Neural progenitor cell (in vitro differentiated cells): ENCODE results near the gene CCDC78.

Source experiments
- EZH2 ChIP-seq: fragments of 200-600 bp; sonication (generic); IDR thresholded peaks from 2 replicates; pipeline ENCODE4 v1.6.1; 2017; ENCODE audit warnings: antibody characterized with exemption, mild to moderate bottlenecking, moderate library complexity
- EZH2phosphoT487 ChIP-seq: fragments of 200-600 bp; sonication (generic); IDR thresholded peaks from 2 replicates; pipeline ENCODE4 v1.6.1; 2017; ENCODE audit warnings: antibody characterized with exemption
- TF ChIP-seq, protein P1 (sequence below): fragments of 200-600 bp; sonication (generic); IDR thresholded peaks from 2 replicates; pipeline ENCODE4 v1.5.1; 2017; ENCODE audit warnings: antibody characterized with exemption, mild to moderate bottlenecking

DNA sequence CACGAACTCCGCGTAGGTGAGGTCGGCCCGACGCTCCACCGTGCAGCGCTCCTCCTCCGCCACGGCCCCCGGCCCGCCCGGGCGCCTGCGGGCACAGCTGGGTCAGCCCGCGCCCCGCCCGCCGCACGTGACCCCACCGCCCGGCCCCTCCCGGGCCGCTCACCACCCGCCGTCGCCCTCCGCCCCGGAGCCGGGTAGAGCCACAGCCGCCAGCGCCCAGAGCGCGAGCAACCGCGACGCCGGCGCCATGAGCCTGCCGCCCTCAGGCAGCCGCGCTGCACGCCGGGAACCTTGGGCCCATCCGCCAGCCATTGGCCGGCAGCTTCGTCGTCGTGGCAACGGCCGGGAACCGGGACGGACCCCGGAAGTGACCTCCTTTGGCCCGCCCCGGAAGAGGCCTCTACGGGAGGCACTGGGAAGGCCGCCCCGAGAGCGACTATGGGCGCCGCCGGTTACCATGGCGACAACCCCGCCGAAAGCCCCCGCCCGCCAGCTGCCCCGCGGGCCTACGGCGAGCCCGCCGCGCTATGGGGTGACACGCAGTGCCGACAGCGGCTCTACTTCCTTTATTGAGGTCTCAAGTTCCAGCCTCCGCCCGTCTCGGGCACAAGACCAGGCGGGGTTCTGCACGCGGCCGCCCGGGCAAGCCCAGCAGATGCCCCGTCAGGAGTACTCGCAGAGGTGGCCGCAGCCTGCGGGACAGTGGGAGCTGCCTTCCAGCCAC is 42.0 kb downstream of the CCDC78 start, which contains the start of gene JMJD8:
- TF ChIP-seq, protein P1, sequence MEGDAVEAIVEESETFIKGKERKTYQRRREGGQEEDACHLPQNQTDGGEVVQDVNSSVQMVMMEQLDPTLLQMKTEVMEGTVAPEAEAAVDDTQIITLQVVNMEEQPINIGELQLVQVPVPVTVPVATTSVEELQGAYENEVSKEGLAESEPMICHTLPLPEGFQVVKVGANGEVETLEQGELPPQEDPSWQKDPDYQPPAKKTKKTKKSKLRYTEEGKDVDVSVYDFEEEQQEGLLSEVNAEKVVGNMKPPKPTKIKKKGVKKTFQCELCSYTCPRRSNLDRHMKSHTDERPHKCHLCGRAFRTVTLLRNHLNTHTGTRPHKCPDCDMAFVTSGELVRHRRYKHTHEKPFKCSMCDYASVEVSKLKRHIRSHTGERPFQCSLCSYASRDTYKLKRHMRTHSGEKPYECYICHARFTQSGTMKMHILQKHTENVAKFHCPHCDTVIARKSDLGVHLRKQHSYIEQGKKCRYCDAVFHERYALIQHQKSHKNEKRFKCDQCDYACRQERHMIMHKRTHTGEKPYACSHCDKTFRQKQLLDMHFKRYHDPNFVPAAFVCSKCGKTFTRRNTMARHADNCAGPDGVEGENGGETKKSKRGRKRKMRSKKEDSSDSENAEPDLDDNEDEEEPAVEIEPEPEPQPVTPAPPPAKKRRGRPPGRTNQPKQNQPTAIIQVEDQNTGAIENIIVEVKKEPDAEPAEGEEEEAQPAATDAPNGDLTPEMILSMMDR, result no peak
- TF ChIP-seq EZH2phosphoT487, result no peak
- TF ChIP-seq EZH2, result no peak
